OCI-LY3 (cell line): ENCODE data around the gene SPACA6.

Experiments used
- H2AFZ ChIP-seq: fragments of 200-600, 300-600 bp; shearing (Covaris generic); 2 replicates; pipeline ENCODE4 v1.6.0; 2014; ENCODE audit warnings: antibody characterized with exemption, low read depth, low read length
- H3K27ac ChIP-seq: fragments of 200-600, 300-600 bp; sonication (generic); 2 replicates; pipeline ENCODE4 v1.5.1; 2014; ENCODE audit warnings: mild to moderate bottlenecking, low read length, moderate library complexity, mixed read lengths
- H3K27me3 ChIP-seq: fragments of 200-600, 300-600 bp; sonication (generic); 2 replicates; pipeline ENCODE4 v1.6.1; 2014; ENCODE audit warnings: low read depth, low read length, mixed read lengths
- H3K36me3 ChIP-seq: fragments of 200-600, 300-600 bp; sonication (generic); replicated peaks from 2 replicates; pipeline ENCODE3; 2014; ENCODE audit warnings: low read depth, low read length, mixed read lengths
- H3K4me1 ChIP-seq: fragments of 300-600, 200-600 bp; sonication (generic); 2 replicates; pipeline ENCODE4 v1.6.1; 2014; ENCODE audit warnings: low read length, mixed read lengths
- H3K4me2 ChIP-seq: fragments of 200-600, 300-600 bp; sonication (generic); 2 replicates; pipeline ENCODE4 v1.6.1; 2014; ENCODE audit warnings: low read length, mixed read lengths
- H3K4me3 ChIP-seq: fragments of 300-600, 200-600 bp; sonication (generic); 2 replicates; pipeline ENCODE4 v1.5.1; 2014; ENCODE audit warnings: antibody characterized with exemption, mild to moderate bottlenecking, low read length, moderate library complexity
- H3K79me2 ChIP-seq: fragments of 300-600, 200-600 bp; shearing (Covaris generic); 2 replicates; pipeline ENCODE4 v1.6.1; 2014; ENCODE audit warnings: mild to moderate bottlenecking, low read length, mixed read lengths
- H3K9ac ChIP-seq: fragments of 300-600, 200-600 bp; shearing (Covaris generic); 2 replicates; pipeline ENCODE4 v1.6.0; 2014; ENCODE audit warnings: mild to moderate bottlenecking, low read length, moderate library complexity
- H3K9me3 ChIP-seq: fragments of 200-600, 300-600 bp; shearing (Covaris generic); 2 replicates; pipeline ENCODE4 v1.6.1; 2014; ENCODE audit warnings: low read length, mixed read lengths; ENCODE audit not compliant: insufficient read depth
- H4K20me1 ChIP-seq: fragments of 200-600, 300-600 bp; sonication (generic); 2 replicates; pipeline ENCODE4 v1.6.1; 2016; ENCODE audit warnings: low read length, mixed read lengths; ENCODE audit not compliant: insufficient read depth
- EZH2phosphoT487 ChIP-seq: fragments of 200-600 bp; shearing (Covaris generic); IDR thresholded peaks from 2 replicates; pipeline ENCODE4 v1.6.1; 2018; ENCODE audit warnings: antibody characterized with exemption, mixed run types, low read depth
- TF ChIP-seq, protein P1 (sequence below): fragments of 200-600, 300-600 bp; sonication (generic); IDR thresholded peaks from 2 replicates; pipeline ENCODE4 v1.5.1; 2014; ENCODE audit warnings: antibody characterized with exemption, low read length, low read depth

Gene SPACA6

DNA sequence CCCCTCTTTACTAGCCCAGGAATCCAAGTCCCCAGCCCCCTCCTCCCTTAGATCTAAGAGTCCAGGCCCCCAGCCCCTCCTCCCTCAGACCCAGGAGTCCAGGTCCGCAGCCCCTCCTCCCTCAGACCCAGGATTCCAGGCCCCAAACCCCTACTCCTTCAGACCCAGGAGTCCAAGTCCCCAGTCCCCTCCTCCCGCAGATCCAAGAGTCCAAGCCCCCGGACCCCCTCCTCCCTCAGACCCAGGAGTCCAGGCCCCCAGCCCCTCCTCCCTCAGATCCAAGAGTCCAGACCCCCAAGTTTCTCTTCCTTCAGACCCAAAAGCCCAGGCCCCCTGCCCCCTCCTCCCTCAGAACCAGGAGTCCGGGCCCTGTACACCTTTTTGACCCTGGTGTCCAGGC lies 11.5 kb downstream of the SPACA6 start:
- H3K27ac ChIP-seq: peak overlapping the region; percentile 52
- H2AFZ ChIP-seq: peak overlapping the region; percentile 15; the same call in 1 of the 2 replicates
- H3K27me3 ChIP-seq: no peaks in the 10 kb centered on the region
- peak overlapping the region; percentile 92 for H3K9ac ChIP-seq
- H3K79me2 ChIP-seq: peaks cover 13% of the 10 kb centered on the region
- H3K4me1 ChIP-seq: peaks cover 8% of the 10 kb centered on the region; the same call in 1 of the 2 replicates
- H3K9me3 ChIP-seq: no peaks in the 10 kb centered on the region
- H3K4me2 ChIP-seq: peak overlapping the region; percentile 67
- no peaks in the 10 kb centered on the region for H4K20me1 ChIP-seq
- peaks cover 15% of the 10 kb centered on the region for H3K36me3 ChIP-seq
- TF ChIP-seq EZH2phosphoT487: no peak
- TF ChIP-seq, protein P1, sequence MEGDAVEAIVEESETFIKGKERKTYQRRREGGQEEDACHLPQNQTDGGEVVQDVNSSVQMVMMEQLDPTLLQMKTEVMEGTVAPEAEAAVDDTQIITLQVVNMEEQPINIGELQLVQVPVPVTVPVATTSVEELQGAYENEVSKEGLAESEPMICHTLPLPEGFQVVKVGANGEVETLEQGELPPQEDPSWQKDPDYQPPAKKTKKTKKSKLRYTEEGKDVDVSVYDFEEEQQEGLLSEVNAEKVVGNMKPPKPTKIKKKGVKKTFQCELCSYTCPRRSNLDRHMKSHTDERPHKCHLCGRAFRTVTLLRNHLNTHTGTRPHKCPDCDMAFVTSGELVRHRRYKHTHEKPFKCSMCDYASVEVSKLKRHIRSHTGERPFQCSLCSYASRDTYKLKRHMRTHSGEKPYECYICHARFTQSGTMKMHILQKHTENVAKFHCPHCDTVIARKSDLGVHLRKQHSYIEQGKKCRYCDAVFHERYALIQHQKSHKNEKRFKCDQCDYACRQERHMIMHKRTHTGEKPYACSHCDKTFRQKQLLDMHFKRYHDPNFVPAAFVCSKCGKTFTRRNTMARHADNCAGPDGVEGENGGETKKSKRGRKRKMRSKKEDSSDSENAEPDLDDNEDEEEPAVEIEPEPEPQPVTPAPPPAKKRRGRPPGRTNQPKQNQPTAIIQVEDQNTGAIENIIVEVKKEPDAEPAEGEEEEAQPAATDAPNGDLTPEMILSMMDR: no peak
- peak overlapping the region; percentile 87 for H3K4me3 ChIP-seq

DNA sequence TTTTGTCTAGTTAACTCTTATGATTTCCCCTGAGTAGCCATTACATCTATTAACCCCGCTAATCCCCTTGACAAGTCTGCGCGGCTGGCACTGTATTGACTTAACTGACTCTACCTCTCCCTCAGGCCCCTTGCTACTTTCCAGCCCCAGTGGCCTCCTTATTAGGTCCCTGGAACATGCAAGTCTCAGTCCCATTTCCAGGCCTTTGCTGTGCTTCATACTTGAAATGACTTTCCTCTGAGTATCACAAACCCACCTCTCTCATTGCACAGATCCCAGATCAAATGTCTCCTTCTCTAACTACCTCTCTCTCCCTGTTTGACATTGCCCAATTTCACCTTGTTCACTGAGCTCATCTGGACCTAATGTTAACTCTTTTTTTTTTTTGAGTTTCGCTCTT lies 13.2 kb downstream of the SPACA6 start:
- H3K9ac ChIP-seq: no peak overlapping the region

DNA sequence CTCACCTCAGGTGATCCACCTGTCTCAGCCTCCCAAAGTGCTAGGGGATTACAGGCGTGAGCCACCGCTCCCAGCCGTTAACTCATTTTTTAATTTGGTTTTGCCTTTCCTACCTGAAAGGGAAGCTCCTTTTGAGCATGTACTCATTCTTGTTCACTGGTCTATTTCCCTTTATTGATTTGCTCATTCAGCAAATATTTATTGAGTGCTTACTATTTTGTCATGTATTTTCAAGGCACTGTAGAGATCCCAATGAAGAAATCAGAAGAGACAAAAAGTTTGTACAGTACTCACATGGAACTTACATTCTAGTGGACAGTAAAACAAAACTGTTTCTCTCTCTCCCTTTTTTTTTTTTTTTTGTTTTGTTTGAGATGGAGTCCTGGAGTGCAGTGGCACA lies 13.8 kb downstream of the SPACA6 start:
- Histone ChIP-seq H3K36me3 (peaks cover 15% of the 10 kb centered on the region), H3K9ac (no peak overlapping the region), H3K79me2 (peaks cover 13% of the 10 kb centered on the region), H3K27ac (no peak overlapping the region), H3K4me2 (no peak overlapping the region), H3K4me3 (no peak overlapping the region), H3K9me3 (no peaks in the 10 kb centered on the region), H2AFZ (no peak overlapping the region), H3K4me1 (peaks cover 18% of the 10 kb centered on the region), H3K27me3 (peaks cover 9% of the 10 kb centered on the region; the same call in 1 of the 2 replicates), H4K20me1 (no peaks in the 10 kb centered on the region)
- TF ChIP-seq, protein P1: no peak
- TF ChIP-seq EZH2phosphoT487: no peak

More for the DNA sequence above, 13.2 kb downstream of the SPACA6 start:
- Histone ChIP-seq H3K36me3 (peaks cover 15% of the 10 kb centered on the region), H2AFZ (no peak overlapping the region), H3K4me3 (no peak overlapping the region), H3K4me1 (peaks cover 13% of the 10 kb centered on the region), H3K79me2 (peaks cover 13% of the 10 kb centered on the region), H3K27ac (no peak overlapping the region), H3K27me3 (peaks cover 5% of the 10 kb centered on the region; the same call in 1 of the 2 replicates), H3K9me3 (no peaks in the 10 kb centered on the region), H3K4me2 (no peak overlapping the region), H4K20me1 (no peaks in the 10 kb centered on the region)
- no peak for TF ChIP-seq EZH2phosphoT487
- TF ChIP-seq, protein P1: no peak

DNA sequence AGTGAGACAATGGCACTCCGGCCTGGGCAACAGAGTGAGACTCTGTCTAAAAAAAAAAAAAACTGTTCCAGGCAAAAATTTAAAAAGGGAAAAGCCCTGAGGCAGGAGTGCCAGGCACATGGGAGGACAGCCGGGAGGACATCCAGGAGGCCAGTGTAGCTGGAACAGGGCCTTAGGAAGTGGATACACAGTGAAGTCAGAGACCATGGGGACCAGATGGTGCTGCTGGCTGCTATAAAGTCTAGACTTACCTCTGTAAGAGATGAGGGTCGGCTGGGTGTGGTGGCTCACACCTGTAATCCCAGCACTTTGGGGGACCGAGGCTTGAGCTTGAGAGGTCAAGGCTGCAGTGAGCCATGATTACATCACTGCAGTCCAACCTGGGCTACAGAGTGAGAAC lies 15.7 kb downstream of the SPACA6 start:
- Histone ChIP-seq H3K9me3 (no peaks in the 10 kb centered on the region), H3K79me2 (peaks cover 13% of the 10 kb centered on the region), H3K4me2 (no peak overlapping the region), H3K4me3 (no peak overlapping the region), H3K9ac (no peak overlapping the region), H2AFZ (no peak overlapping the region), H3K4me1 (peaks cover 21% of the 10 kb centered on the region), H4K20me1 (no peaks in the 10 kb centered on the region), H3K36me3 (peaks cover 15% of the 10 kb centered on the region), H3K27me3 (peaks cover 9% of the 10 kb centered on the region; the same call in 1 of the 2 replicates), H3K27ac (no peak overlapping the region)
- TF ChIP-seq, protein P1: no peak
- TF ChIP-seq EZH2phosphoT487: no peak
